ENCODE results near the gene COL25A1. TPM values are rescaled to one million over a fixed set of nuclear protein-coding genes. Genes with fewer than 3 reads are reported as not detected.

COL25A1 gene
- total RNA-seq, 2 donors from 2014 or later = 4.0 to 6.2 TPM

DNA sequence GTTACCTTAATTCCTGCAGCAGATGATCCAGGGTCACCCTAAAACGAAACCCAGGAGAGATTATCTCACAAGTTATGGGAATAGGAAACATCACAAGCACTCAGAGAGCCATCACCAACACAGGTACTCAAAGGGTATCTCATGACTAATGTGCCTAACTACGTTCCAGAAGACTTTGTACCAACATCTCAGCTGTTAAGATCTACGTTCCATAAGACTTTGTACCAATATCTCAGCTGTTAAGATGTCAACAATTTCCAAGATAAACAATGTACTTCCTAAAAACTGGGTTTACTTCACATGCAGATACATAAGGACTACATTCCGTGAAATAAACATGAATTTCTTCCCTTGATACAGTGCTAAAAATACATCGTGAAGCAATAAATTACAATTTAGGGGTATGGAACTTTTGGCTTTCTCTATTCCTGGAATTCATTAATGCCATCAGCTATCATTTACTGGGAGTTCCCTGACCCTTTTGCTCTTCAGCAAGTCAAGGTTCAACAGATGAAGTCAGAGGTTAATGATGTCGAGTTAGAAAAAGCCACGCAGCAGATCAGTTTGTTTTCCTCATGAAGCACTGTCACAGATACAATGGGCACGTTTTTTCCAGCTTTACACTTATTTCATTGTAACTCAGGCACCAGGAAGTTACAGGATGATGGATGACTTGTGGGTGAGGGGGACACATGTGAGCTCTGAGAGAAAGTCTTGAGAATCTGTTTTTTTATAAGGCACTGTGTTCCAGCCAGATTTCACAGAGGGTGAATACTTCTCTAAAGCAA, 412.6 kb downstream of the COL25A1 start:
- H3K27ac Mint-ChIP-seq = no peak overlapping the region
- no peaks in the 10 kb centered on the region for H3K4me1 Mint-ChIP-seq
- no peak overlapping the region for H3K4me3 ChIP-seq (ENCODE audit: low read length)
- H3K4me3 Mint-ChIP-seq = no peak overlapping the region
- H3K36me3 ChIP-seq (ENCODE audit: control insufficient read depth, insufficient read depth, low read length) = no peaks in the 10 kb centered on the region
- DNase-seq = no peak
- H3K27me3 ChIP-seq (ENCODE audit: control insufficient read depth, insufficient read depth, low read length, poor library complexity, severe bottlenecking) = no peaks in the 10 kb centered on the region
- WGBS, 2 experiments (ENCODE audit: insufficient coverage in 1 of 2, insufficient read length in 1 of 2) = 86 to 92% methylated on average over 3 to 8 of the region's 8 CpGs
- H3K27me3 Mint-ChIP-seq (ENCODE audit: insufficient read depth) = no peaks in the 10 kb centered on the region
- no peaks in the 10 kb centered on the region for H3K36me3 Mint-ChIP-seq (ENCODE audit: low read depth)
- H3K27ac ChIP-seq (ENCODE audit: low read depth, low read length) = peak overlapping the region; percentile 89
- no peak for TF ChIP-seq CTCF (conservative IDR thresholded peaks at IDR 0.05)
- H3K9ac ChIP-seq (ENCODE audit: extremely low read depth, low read length, poor library complexity, severe bottlenecking) = no peak overlapping the region
- no peaks in the 10 kb centered on the region for H3K9me3 ChIP-seq (ENCODE audit: control insufficient read depth, low read length)
- H3K9me3 Mint-ChIP-seq = no peaks in the 10 kb centered on the region
- peaks cover 2% of the 10 kb centered on the region for H3K4me1 ChIP-seq (ENCODE audit: control insufficient read depth, insufficient read depth, low read length)

DNA sequence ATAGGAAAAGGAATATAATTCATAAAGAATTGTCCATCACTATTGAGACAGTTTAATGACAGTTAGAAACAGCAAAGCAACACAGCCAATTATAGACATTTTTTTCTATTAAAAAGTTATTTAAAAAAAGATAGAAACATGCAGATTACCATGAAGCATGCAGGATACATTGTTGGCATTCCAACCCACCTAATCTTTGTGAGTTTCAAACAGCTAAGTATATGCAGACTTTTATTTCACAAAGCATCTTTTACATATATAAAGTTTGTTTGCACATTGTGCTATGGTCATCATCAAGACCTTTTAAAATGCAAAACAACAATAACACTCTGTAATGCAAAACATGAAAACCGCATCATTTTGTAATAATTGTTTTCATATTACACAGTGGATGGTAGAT, 413.7 kb downstream of the COL25A1 start:
- no peak overlapping the region for H3K27ac ChIP-seq (ENCODE audit: low read depth, low read length)
- H3K9me3 ChIP-seq (ENCODE audit: control insufficient read depth, low read length) = no peaks in the 10 kb centered on the region
- no peak overlapping the region for H3K4me3 ChIP-seq (ENCODE audit: low read length)
- no peak for TF ChIP-seq CTCF (conservative IDR thresholded peaks at IDR 0.05)
- Mint-ChIP-seq H3K36me3 (ENCODE audit: low read depth) (no peaks in the 10 kb centered on the region), H3K4me1 (no peaks in the 10 kb centered on the region), H3K4me3 (no peak overlapping the region), H3K27me3 (ENCODE audit: insufficient read depth) (no peaks in the 10 kb centered on the region), H3K9me3 (no peaks in the 10 kb centered on the region), H3K27ac (no peak overlapping the region)
- no peaks in the 10 kb centered on the region for H3K27me3 ChIP-seq (ENCODE audit: control insufficient read depth, insufficient read depth, low read length, poor library complexity, severe bottlenecking)
- no peak overlapping the region for H3K9ac ChIP-seq (ENCODE audit: extremely low read depth, low read length, poor library complexity, severe bottlenecking)
- peaks cover 2% of the 10 kb centered on the region for H3K4me1 ChIP-seq (ENCODE audit: control insufficient read depth, insufficient read depth, low read length)
- DNase-seq = no peak
- no CpG with 5 or more reads among the region's 1 CpG for WGBS, 2 experiments (ENCODE audit: insufficient coverage in 1 of 2, insufficient read length in 1 of 2)
- no peaks in the 10 kb centered on the region for H3K36me3 ChIP-seq (ENCODE audit: control insufficient read depth, insufficient read depth, low read length)

DNA sequence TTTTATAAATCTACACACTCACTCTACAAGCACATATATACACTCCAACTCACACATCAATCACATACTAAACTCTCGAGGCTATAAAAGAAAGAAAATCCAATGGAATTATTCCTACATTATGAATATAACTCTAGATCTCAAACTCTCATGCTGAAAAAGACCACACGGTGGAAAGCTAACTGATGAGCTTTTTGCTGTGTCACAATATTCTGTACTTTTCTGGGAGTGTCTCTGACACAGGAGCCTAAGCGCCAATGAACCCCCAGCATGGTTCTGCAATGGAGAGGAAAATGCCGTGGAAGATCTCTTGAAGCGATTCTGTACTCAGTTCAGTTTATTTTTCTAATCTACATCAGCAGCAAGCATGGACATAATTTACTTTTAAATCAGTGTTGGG, 415.4 kb downstream of the COL25A1 start:
- H3K27ac ChIP-seq (ENCODE audit: low read depth, low read length) = no peak overlapping the region
- WGBS, 2 experiments (ENCODE audit: insufficient coverage in 1 of 2, insufficient read length in 1 of 2) = 57 to 75% methylated on average over 4 to 5 of the region's 5 CpGs

More for the DNA sequence above, 415.4 kb downstream of the COL25A1 start:
- no peak overlapping the region for H3K4me3 Mint-ChIP-seq
- Histone ChIP-seq H3K9me3 (ENCODE audit: control insufficient read depth, low read length) (no peaks in the 10 kb centered on the region), H3K4me3 (ENCODE audit: low read length) (no peak overlapping the region), H3K36me3 (ENCODE audit: control insufficient read depth, insufficient read depth, low read length) (no peaks in the 10 kb centered on the region), H3K9ac (ENCODE audit: extremely low read depth, low read length, poor library complexity, severe bottlenecking) (no peak overlapping the region), H3K27me3 (ENCODE audit: control insufficient read depth, insufficient read depth, low read length, poor library complexity, severe bottlenecking) (no peaks in the 10 kb centered on the region), H3K4me1 (ENCODE audit: control insufficient read depth, insufficient read depth, low read length) (peaks cover 2% of the 10 kb centered on the region)
- H3K4me1 Mint-ChIP-seq = no peaks in the 10 kb centered on the region
- TF ChIP-seq CTCF (conservative IDR thresholded peaks at IDR 0.05) = no peak
- DNase-seq = no peak
- no peaks in the 10 kb centered on the region for H3K9me3 Mint-ChIP-seq
- H3K27ac Mint-ChIP-seq = no peak overlapping the region
- H3K27me3 Mint-ChIP-seq (ENCODE audit: insufficient read depth) = no peaks in the 10 kb centered on the region
- H3K36me3 Mint-ChIP-seq (ENCODE audit: low read depth) = no peaks in the 10 kb centered on the region

Measured in endodermal cell (in vitro differentiated cells).